BLaER1 (cell line): ENCODE results near the gene VPS13D.

ENCODE experiments used
- H3K27ac ChIP-seq: shearing (Covaris generic); formaldehyde crosslinking; 2 replicates; pipeline ENCODE4 v1.8.1; 2022
- H3K27me3 ChIP-seq: shearing (Covaris generic); formaldehyde crosslinking; 2 replicates; pipeline ENCODE4 v1.8.1; 2022
- H3K36me3 ChIP-seq: shearing (Covaris generic); formaldehyde crosslinking; 2 replicates; pipeline ENCODE4 v1.8.1; 2022
- H3K4me1 ChIP-seq: shearing (Covaris generic); formaldehyde crosslinking; 2 replicates; pipeline ENCODE4 v1.8.1; 2022
- H3K4me2 ChIP-seq: shearing (Covaris generic); formaldehyde crosslinking; 2 replicates; pipeline ENCODE4 v1.8.1; 2022
- H3K4me3 ChIP-seq: shearing (Covaris generic); formaldehyde crosslinking; 2 replicates; pipeline ENCODE4 v1.8.1; 2022
- H3K9ac ChIP-seq: shearing (Covaris generic); formaldehyde crosslinking; 2 replicates; pipeline ENCODE4 v1.8.1; 2022
- H3K9me3 ChIP-seq: shearing (Covaris generic); formaldehyde crosslinking; 2 replicates; pipeline ENCODE4 v1.8.1; 2022
- H4K20me1 ChIP-seq: shearing (Covaris generic); formaldehyde crosslinking; 2 replicates; pipeline ENCODE4 v1.8.1; 2022
- Cebpa-rat ChIP-seq: shearing (Covaris generic); IDR thresholded peaks from 2 replicates; pipeline ENCODE4 v1.8.1; 2022

The VPS13D gene

DNA sequence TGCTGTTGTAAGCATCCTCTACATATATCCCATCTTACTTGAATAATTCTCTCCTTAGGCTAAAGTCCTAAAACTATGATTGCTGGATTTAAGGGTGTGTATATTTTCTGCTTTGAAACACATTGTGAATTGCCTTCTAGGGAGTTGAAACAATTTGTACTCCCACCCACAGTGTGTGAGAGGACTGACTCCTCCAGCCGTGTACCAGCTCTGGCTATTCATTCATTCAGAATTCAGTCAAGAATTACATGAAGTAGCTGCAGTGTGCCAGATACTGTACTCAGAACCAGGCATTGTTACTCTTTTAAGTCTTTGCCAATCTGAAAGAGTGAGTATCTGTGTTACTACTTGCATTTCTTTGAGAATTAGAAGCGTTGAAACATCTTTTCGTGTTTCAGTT is 253.2 kb downstream of the VPS13D start:
- 0 out of 2 replicates have a peak, but pooled peaks cover 7% of the 10 kb centered on the region for H3K36me3 ChIP-seq
- H3K9ac ChIP-seq: no peak overlapping the region
- H3K4me1 ChIP-seq: peaks cover 74% of the 10 kb centered on the region
- TF ChIP-seq Cebpa-rat: no peak
- H3K9me3 ChIP-seq: no peaks in the 10 kb centered on the region
- H3K27me3 ChIP-seq: no peaks in the 10 kb centered on the region
- no peak overlapping the region for H3K27ac ChIP-seq
- H4K20me1 ChIP-seq: no peaks in the 10 kb centered on the region
- H3K4me3 ChIP-seq: no peak overlapping the region
- no peak overlapping the region for H3K4me2 ChIP-seq

DNA sequence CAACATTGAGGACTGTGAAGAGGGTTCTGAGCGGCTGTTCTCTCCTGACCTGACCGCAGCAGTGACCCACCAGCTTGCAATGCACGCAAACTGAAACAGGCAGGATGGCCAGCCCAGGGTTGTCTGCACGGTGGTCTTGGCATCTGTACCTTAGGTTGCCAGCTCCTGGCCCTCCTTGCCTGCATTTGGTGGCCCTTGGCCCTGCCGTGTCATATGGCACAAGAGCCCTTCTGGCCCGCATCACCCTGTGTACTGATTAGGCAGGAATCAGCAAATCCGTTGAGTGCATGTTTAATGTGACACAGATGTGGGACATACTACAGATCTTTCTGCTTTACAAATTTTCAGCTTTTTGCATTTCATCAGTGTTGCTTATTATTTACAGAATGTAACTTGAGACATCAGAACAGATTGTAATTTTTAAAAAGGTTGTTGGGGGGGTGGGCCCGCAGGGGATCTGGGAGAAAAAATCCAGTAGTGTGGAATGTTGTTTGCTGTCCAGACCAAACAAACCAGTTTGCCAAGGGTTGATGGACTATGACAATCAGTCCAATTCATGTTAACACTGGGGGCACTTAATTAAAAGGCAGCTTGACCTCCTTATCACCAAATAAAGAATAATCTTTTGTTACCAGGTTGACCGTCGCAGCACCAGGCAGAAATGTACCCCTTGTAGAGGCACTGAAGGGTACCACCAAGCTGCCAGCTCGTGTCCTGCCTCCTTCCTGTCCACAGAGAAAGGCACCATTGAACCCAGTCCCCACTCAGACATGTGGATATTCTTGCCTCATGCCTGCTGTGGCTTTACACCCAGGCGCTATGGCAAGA is 255.6 kb downstream of the VPS13D start:
- Histone ChIP-seq H3K4me2 (peak overlapping the region; percentile 71), H3K27ac (no peak overlapping the region), H3K4me1 (peaks cover 49% of the 10 kb centered on the region), H3K27me3 (no peaks in the 10 kb centered on the region), H3K4me3 (no peak overlapping the region), H4K20me1 (no peaks in the 10 kb centered on the region), H3K9ac (no peak overlapping the region), H3K9me3 (no peaks in the 10 kb centered on the region), H3K36me3 (0 out of 2 replicates have a peak, but pooled peaks cover 15% of the 10 kb centered on the region)
- TF ChIP-seq Cebpa-rat: no peak

DNA sequence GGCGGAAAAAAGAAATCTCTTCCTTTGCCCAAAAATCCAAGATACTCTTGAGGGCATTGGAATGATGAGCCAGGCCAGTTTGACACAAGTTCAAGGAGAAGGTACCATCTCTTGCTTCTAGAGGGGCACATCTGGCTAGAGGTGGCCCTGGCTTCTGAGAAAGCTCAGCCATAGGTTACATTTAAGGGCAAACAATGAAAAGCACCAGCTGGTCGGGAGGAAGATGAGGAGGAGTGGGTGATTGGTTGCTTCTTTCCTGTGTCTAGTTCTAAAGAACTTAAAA is 256.2 kb downstream of the VPS13D start:
- Histone ChIP-seq H3K9ac (no peak overlapping the region), H3K36me3 (0 out of 2 replicates have a peak, but pooled peaks cover 19% of the 10 kb centered on the region), H3K27me3 (no peaks in the 10 kb centered on the region), H3K4me1 (peaks cover 44% of the 10 kb centered on the region), H3K4me2 (peak overlapping the region; percentile 71), H3K4me3 (no peak overlapping the region), H3K9me3 (no peaks in the 10 kb centered on the region), H4K20me1 (no peaks in the 10 kb centered on the region), H3K27ac (no peak overlapping the region)
- no peak for TF ChIP-seq Cebpa-rat

DNA sequence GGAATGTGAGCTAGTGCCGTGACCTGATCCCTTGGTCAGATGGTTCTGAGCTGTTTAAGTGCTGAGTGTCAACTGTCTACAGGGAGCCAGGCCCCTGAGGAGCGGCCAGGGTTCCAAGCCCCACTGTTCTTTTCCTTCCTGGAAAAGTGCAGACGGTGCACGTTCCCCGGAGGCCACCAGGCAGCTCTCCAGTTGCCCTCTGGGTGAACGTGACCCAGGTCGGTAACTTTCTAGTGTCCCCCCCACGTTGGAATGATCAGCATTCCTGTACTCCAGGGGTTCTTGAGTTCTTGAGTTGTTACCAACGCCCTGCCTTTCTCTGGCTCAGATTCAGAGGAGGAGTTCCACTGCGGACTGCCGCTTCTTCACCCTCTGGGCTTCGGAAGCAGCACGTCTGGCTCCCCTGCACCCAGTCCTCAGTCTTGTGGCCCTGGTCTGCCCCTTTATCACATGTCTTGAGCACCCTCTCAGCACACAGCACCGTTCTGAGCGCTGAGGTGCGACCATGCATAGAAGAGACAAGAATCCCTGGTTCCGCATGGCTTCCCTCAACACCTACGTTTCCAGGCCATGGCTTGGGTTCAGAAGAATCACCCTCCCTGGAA is 256.7 kb downstream of the VPS13D start:
- Histone ChIP-seq H3K9ac (no peak overlapping the region), H3K27me3 (no peaks in the 10 kb centered on the region), H3K4me2 (peak overlapping the region; percentile 71), H3K4me3 (no peak overlapping the region), H3K4me1 (peaks cover 39% of the 10 kb centered on the region), H3K27ac (0 out of 2 replicates have a peak overlapping the region, but pooled peaks have one; percentile 8), H3K9me3 (no peaks in the 10 kb centered on the region), H3K36me3 (peaks cover 22% of the 10 kb centered on the region; the same call in 1 of the 2 replicates), H4K20me1 (no peaks in the 10 kb centered on the region)
- no peak for TF ChIP-seq Cebpa-rat

DNA sequence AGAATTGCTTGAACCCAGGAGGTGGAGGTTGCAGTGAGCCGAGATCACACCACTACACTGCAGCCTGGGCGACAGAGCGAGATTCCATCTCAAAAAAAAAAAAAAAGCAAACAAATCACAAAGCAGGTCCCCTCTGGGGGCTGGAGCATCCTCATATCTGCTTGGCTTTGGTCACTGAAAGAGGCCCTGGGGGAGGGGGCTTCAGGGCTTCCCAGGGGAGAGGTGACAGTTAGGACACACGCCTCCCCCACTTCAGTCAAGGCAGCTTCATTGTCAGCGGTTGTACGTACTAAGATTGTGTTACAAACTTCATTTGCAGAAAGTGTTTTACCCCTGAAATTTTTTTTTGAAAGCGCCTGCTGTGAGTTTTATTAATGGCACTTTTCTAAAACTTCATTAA is 257.7 kb downstream of the VPS13D start:
- no peak overlapping the region for H3K27ac ChIP-seq
- peak overlapping the region; percentile 71; the same call in 1 of the 2 replicates for H3K4me2 ChIP-seq
- no peak for TF ChIP-seq Cebpa-rat

DNA sequence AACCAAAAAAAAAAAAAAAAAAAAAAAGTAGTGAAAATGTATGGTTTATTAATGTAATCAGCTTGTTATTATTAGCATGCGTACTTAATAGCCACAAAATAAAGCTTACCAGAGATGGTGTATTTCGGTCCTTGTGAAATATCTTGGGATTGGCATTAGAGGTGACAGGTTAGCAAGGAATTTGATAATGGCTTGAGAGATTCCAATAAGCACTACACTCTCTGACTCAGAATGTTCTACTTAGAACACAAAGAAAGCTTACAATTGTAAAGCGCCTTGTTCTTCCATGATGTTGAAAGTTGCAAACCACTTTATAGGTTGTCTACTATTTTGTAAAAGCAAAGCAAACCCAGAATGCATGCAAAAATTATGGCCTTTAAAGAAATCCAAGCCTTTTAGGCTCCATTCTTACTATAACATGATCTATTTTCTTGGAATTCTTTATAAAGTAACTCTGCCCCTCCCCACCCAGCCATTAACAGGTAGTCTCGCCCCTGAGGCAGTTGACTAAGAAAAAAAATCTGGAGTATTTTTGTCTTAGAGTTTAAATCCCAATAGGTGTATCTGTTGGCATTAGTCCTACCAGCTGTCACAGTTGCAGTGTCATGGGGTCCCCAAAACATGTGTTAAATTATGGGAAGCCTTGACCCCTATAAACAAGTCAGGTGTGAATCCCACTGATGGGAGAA is 259.0 kb downstream of the VPS13D start:
- H3K27me3 ChIP-seq: no peaks in the 10 kb centered on the region
- peaks cover 31% of the 10 kb centered on the region for H3K4me1 ChIP-seq
- H3K36me3 ChIP-seq: peaks cover 27% of the 10 kb centered on the region; the same call in 1 of the 2 replicates
- no peaks in the 10 kb centered on the region for H3K9me3 ChIP-seq
- TF ChIP-seq Cebpa-rat: no peak
- H3K9ac ChIP-seq: no peak overlapping the region
- H4K20me1 ChIP-seq: no peaks in the 10 kb centered on the region
- H3K4me2 ChIP-seq: no peak overlapping the region
- H3K4me3 ChIP-seq: no peak overlapping the region
- no peak overlapping the region for H3K27ac ChIP-seq

More for the DNA sequence above, 257.7 kb downstream of the VPS13D start:
- Histone ChIP-seq H3K36me3 (peaks cover 27% of the 10 kb centered on the region; the same call in 1 of the 2 replicates), H3K4me3 (no peak overlapping the region), H3K27me3 (no peaks in the 10 kb centered on the region), H3K9me3 (no peaks in the 10 kb centered on the region), H3K4me1 (peaks cover 30% of the 10 kb centered on the region), H3K9ac (no peak overlapping the region), H4K20me1 (no peaks in the 10 kb centered on the region)

DNA sequence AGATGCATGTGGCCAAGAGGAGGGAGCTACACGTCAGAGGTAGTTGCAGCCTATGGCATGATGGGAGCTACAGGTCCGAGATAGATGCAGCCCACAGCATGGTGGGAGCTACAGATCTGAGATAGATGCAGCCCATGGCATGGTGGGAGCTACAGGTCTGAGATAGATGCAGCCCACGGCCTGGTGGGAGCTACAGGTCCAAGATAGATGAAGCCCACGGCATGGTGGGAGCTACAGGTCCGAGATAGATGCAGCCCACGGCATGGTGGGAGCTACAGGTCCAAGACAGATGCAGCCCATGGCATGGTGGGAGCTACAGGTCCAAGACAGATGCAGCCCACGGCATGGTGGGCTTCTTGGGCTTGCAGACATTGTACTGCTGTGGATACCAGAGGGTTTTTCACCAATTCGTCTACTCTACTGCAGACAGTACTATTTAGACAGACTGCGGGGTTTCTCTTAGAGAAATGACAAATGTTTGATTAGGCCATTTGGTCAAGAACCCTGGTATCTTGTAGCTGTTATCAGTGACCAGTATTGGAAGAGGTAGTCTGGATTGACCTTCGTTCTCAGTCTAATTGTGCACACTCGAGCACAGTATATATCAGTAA is 260.8 kb downstream of the VPS13D start:
- H3K9me3 ChIP-seq: no peaks in the 10 kb centered on the region
- no peak overlapping the region for H3K4me2 ChIP-seq
- peaks cover 31% of the 10 kb centered on the region for H3K4me1 ChIP-seq
- H3K9ac ChIP-seq: no peak overlapping the region
- no peak overlapping the region for H3K27ac ChIP-seq
- H3K27me3 ChIP-seq: no peaks in the 10 kb centered on the region
- no peak for TF ChIP-seq Cebpa-rat
- H3K36me3 ChIP-seq: peaks cover 20% of the 10 kb centered on the region; the same call in 1 of the 2 replicates
- H3K4me3 ChIP-seq: no peak overlapping the region
- no peaks in the 10 kb centered on the region for H4K20me1 ChIP-seq

DNA sequence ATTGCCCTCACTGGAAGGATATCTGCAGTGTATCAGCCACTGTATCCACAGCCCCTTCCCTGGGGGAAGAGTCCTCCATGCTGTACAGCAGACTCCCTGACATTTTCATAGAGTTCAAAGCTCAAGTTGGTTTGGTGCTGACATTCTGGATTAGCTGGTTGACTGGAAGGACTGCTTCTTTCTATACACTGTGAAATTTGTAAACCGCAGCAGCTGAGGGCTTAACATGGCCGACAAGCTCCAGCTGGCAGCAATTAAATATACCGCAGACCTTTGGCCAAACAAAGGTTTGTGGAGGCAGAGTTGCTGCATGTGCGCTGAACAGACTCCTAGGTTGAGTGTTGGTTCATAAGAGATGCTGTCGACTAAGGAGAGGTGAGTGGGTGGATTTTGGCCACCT is 261.8 kb downstream of the VPS13D start:
- Histone ChIP-seq H3K4me1 (peaks cover 31% of the 10 kb centered on the region), H3K36me3 (peaks cover 20% of the 10 kb centered on the region; the same call in 1 of the 2 replicates), H3K9me3 (no peaks in the 10 kb centered on the region), H3K27me3 (no peaks in the 10 kb centered on the region), H3K4me3 (no peak overlapping the region), H3K27ac (no peak overlapping the region), H3K9ac (no peak overlapping the region), H4K20me1 (no peaks in the 10 kb centered on the region), H3K4me2 (no peak overlapping the region)
- no peak for TF ChIP-seq Cebpa-rat

DNA sequence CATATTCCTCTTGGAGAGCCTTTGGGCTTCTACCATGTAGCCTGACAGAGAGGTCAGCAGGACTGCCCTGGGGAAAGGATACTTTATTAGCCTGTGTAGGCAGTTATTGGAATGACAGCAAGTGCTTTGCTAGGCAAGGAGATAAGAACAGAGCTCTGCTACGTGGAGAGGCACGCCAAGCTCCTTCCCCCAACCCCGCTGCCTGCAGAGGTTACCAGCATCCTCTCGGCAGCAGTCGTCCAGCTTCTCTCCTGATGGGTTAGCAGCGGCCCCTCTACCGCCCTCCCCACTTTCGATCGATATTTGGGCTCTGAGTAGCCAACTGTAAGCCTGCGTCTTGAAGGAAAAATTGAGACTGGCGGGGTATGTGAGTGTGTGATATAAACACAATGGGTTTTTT is 265.9 kb downstream of the VPS13D start:
- Histone ChIP-seq H3K27me3 (no peaks in the 10 kb centered on the region), H3K27ac (0 out of 2 replicates have a peak overlapping the region, but pooled peaks have one; percentile 8), H4K20me1 (no peaks in the 10 kb centered on the region), H3K4me3 (no peak overlapping the region), H3K36me3 (peaks cover 32% of the 10 kb centered on the region), H3K9ac (no peak overlapping the region), H3K9me3 (no peaks in the 10 kb centered on the region), H3K4me2 (peak overlapping the region; percentile 53), H3K4me1 (peaks cover 27% of the 10 kb centered on the region)
- TF ChIP-seq Cebpa-rat: no peak
